ENCODE results near the gene MAMSTR.

MAMSTR gene

GRCh38 chr19:48705431-48705830 is 14.1 kb downstream of the MAMSTR start:
- TF ChIP-seq ZNF513 (tag by site-specific recombination; IDR thresholded peaks at IDR 0.05), result no peak
- Histone ChIP-seq H3K9me3 (ENCODE audit: control insufficient read depth, insufficient read depth, low read depth, low read length) (no peaks in the 10 kb centered on the region), H3K4me1 (ENCODE audit: control insufficient read depth, insufficient read depth, low read length) (no peaks in the 10 kb centered on the region), H3K4me3 (ENCODE audit: low read depth, low read length) (no peak overlapping the region), H3K36me3 (ENCODE audit: control insufficient read depth in 2 of 2, insufficient read depth in 1 of 2, low read length in 2 of 2) (peaks cover 0 to 2% of the 10 kb centered on the region in 2 experiments; a peak in 2 of 3 replicates), H3K27ac (ENCODE audit: extremely low read depth, low read depth, low read length) (no peak overlapping the region)
- POLR2A ChIA-PET, result interaction anchor here (0.6 to 1.0 kb wide), 3 partner anchors 8 to 623 kb away, joined by 4 to 10 read pairs (median 6); no protein-coding TSS in a partner anchor
- CTCF ChIA-PET, result interaction anchor here (0.7 kb wide), 1 partner anchor 29 kb away, joined by 4 read pairs; no protein-coding TSS in a partner anchor

GRCh38 chr19:48703316-48703715 is 16.2 kb downstream of the MAMSTR start:
- no peak for TF ChIP-seq ZNF324 (tag by site-specific recombination; IDR thresholded peaks at IDR 0.05)
- TF ChIP-seq ZNF776 (tag by site-specific recombination; IDR thresholded peaks at IDR 0.05; ENCODE audit: borderline replicate concordance), result no peak
- no peak for TF ChIP-seq ZBTB10 (tag by site-specific recombination; IDR thresholded peaks at IDR 0.05)
- no peak for TF ChIP-seq ZNF521 (tag by site-specific recombination; IDR thresholded peaks at IDR 0.05)
- TF ChIP-seq ZXDB (tag by site-specific recombination; IDR thresholded peaks at IDR 0.05), result no peak
- no peak for TF ChIP-seq ZNF155 (tag by site-specific recombination; IDR thresholded peaks at IDR 0.05)
- no peak for TF ChIP-seq ZBTB49 (tag by site-specific recombination; IDR thresholded peaks at IDR 0.05; ENCODE audit: low read depth)
- no peak for TF ChIP-seq ZNF791 (tag by site-specific recombination; IDR thresholded peaks at IDR 0.05)
- no peak for TF ChIP-seq ZNF223 (tag by site-specific recombination; IDR thresholded peaks at IDR 0.05)
- TF ChIP-seq ZNF148 (tag by site-specific recombination; IDR thresholded peaks at IDR 0.05; ENCODE audit: borderline replicate concordance), result no peak
- TF ChIP-seq ZNF658 (tag by site-specific recombination; IDR thresholded peaks at IDR 0.05), result no peak
- no peak for TF ChIP-seq SCRT1 (tag by site-specific recombination; IDR thresholded peaks at IDR 0.05; ENCODE audit: borderline replicate concordance)
- no peak for TF ChIP-seq CTCF (tag by site-specific recombination; IDR thresholded peaks at IDR 0.05)
- no peak for TF ChIP-seq YY2 (tag by site-specific recombination; IDR thresholded peaks at IDR 0.05)
- no peak for TF ChIP-seq ZNF18 (tag by site-specific recombination; IDR thresholded peaks at IDR 0.05)
- Histone ChIP-seq H3K9me3 (ENCODE audit: control insufficient read depth, insufficient read depth, low read depth, low read length) (no peaks in the 10 kb centered on the region), H3K4me3 (ENCODE audit: low read depth, low read length) (no peak overlapping the region), H3K27ac (ENCODE audit: extremely low read depth, low read depth, low read length) (no peak overlapping the region), H3K36me3 (ENCODE audit: control insufficient read depth in 2 of 2, insufficient read depth in 1 of 2, low read length in 2 of 2) (peaks cover 0 to 2% of the 10 kb centered on the region in 2 experiments; a peak in 2 of 3 replicates), H3K4me1 (ENCODE audit: control insufficient read depth, insufficient read depth, low read length) (no peaks in the 10 kb centered on the region)
- CTCF ChIA-PET, result no interaction called here
- POLR2A ChIA-PET, result no interaction called here
